Measurements from ENCODE around the gene RAB5B. TPM values are rescaled to one million over a fixed set of nuclear protein-coding genes. Genes with fewer than 3 reads are reported as not detected.

RAB5B gene, protein sequence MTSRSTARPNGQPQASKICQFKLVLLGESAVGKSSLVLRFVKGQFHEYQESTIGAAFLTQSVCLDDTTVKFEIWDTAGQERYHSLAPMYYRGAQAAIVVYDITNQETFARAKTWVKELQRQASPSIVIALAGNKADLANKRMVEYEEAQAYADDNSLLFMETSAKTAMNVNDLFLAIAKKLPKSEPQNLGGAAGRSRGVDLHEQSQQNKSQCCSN
- total RNA-seq (2014; rRNA removed; shearing (Covaris generic)), result 25.8 and 34.4 TPM in 2 replicates
- 56.4 and 63.0 TPM in 2 replicates for polyA plus RNA-seq (2015; cell fraction: cytosol; rRNA removed)
- 53.4 and 56.7 TPM in 2 replicates for polyA plus RNA-seq (2015; cell fraction: nucleus; rRNA removed)

DNA sequence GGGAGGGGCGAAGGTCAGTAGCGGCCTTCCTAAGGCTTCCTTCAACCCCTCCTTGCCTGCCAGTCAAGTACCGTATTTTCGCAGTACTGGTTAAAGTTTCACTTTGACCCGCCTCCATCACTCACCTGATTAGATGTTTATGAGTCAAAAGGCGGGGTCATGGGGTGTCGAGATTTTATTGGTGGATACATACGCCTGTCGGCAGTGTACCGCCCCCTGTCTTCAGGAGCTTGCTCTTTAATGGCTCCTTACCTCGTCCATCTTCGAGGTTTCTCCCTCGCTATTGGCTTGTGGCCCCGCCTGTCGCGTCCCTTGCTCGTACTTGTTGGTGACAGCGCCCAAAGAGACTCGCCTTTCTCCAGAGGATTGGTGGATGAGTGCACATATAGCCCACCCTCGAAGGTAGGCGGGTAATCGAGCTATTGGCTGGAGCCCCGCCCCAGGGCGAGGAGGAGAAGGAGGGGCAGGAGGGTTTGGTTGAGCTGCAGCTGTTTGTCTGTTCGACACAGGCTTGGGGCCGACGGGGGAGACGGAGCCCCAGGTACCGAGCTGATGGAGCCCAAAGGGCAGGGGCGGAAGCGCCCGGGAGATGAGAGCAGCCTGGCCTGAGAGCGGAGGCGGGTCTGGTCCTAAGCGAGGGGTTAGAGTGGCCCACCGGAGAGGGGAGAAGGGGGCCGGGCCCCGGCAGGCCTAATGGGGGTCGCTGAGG, at the start of gene RAB5B:
Gene RAB5B, plus strand, starts transcription at position 480 of the 709 bp plus-strand sequence. CDS start 12,883 bp downstream, outside the sequence.
- DNase-seq (ENCODE audit: low read depth), result peak; percentile 100

DNA sequence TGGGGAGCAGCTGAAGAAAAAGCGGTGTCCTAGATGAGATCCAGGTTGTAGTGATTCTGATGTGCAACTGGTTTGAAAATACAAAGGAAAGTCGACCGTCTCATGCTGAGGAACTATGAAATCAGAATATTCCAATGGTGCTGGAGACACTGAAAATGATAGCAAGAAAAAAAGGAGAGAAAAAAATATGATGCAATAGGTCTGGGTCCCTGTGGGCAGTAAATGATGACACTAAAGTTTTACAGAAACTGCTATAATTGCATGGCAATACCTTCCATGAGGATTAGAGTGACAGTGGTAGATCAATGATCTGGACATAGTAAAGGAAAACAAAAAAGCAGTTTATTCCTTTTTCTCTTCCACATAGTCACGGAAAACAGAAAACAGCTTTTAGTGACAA, 48.5 kb upstream of the RAB5B start:
- DNase-seq (ENCODE audit: low read depth), result no peak

DNA sequence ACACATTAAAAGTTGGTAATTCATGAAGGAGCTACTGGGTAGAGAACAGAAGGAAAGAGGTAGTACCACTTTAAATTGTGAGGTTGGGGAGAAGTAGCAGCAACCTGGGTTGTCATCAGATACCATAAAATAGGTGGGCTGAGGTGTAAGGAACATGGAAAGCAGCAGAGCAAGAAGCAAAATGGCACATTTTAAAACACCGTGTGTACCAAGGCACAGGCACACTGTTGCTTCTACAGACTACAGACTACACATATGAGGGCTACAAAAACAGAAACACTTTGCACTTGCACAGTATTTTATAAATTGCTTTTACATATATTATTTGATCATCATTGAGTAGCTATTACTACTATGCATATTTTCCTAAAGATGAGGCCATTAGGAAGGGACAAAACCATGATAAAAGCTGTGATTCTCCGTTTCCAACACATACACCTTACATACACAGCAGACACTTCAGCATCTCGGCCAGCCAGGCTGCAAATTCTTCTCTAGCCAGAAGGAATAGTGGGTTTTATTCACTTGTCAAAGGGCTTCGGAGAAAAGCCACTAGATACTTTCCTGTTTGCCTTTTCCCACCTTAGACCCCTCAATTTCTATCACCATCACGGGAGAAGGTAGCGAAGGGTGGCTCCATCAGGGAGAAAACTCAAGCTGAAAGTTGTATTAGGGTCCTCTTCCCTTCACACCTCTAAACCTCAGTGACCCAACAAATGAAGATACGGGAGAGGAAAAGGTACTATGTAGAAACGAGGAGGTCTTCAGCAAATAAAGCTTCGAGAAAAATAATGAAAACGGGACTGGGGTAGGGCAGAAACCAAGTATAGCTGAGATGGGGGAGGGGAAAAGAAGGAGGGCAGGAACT, 47.8 kb upstream of the RAB5B start:
- no peak for DNase-seq (ENCODE audit: low read depth)

DNA sequence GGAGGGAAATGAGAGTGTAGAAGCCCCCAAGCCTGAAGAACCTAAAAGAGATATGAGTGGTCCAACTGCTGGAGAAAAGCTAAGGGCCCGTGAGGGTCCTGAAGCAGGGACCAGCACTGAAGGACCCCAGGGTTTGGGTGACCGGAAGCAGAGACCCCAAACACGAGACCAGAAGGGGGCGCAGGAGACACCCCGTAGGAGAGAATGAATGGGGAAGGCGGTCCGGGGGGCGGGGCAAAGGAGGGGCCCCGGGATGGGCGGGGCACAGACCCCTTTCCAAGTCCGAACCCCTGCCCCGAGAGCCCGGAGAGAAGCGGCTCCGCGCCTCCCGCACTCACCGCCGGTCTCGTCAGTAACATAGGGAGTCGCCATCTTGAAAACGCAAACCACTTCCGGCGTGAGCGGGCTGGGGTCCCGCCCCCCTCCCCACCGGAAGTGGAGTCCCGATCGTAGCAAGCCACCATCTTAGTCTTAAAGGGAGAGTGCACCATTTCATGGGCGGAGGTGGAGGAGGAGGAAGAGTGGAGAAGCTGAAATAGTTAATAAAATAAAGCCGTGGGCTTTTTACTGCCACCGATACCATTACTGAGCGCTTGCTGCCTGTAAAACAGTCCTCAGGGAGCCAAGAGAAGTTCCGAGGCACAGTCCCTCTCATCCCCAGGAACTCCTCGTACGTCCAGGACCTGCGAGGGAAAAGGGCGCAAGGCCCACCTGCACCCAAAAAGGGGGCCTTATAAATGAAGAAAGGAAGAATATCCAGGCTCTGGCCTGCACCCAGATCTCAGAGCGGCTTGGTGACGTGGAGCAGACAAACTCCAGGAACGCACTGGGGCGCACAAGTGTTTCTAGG, 46.9 kb upstream of the RAB5B start:
- DNase-seq (ENCODE audit: low read depth), result peak; percentile 95

DNA sequence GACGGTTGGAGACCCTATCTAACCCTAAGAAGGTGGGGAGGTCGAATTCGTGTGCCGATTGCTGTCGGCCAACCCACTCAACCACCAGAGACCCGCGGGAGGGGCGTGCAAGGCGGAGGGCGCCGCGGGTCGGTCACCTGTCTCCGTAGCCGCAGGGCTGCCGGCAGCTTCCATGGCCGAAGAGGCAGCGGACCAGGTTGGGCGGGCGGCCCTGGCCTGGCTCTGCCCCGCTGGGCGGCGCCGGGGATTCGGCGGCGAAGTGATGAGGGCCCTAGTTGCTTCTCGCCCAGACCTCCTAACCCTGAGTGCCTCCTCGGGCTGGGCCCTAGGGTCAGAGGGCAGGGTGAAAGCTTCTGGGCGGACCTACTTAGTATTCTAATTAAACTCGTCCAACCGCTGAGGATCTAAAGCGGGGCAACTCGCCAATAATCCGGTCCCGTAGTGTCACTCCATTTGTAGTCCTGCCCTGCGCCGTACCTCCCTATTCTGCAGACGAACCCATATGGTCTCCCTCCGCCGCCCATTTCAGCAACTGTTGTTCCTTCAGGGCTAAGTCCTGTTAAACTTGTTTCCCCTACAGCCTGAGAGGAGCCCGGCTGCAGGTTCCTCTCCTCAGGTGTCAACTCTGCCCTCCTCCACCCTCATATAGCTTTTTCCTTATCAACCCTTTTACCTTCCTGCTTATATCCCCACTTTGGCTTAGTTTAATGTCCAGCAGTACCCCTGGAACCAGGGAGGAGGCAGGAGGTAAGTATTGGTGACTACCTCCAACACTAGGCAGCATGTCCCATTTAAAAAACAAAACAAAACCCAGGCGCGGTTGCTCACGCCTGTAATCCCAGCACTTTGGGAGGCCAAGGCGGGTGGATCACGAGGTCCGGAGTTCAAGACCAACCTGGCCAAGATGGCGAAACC, 46.0 kb upstream of the RAB5B start, which contains the start of gene PYM1:
Gene PYM1, minus strand, starts transcription at position 307 of the 915 bp plus-strand sequence. Its CDS starts 133 bp downstream, at position 174.
- DNase-seq (ENCODE audit: low read depth), result peak; percentile 61

DNA sequence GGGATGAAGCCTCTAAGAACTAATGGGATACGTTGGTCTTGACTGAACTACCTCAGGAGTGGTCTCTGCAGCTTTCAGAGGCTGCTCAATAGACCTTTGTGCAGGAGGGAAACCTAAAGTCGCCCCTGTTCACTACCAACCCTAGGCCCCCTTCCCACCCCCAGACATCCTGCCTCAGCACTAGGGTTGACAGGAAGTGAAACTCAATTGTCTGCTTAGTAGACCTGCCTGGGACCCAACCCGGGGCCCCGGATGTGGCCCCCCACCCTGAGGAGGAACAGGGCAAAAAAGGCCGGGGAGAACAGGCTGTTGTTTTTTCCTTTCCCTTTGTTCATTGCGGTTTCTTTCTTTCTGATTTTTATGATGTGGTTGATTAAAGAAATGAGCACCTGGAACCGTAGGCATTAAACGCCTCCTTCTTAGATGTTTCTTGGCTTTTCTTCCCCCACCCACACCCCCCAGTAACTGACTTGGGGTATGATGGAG, 44.5 kb upstream of the RAB5B start:
- no peak for DNase-seq (ENCODE audit: low read depth)

DNA sequence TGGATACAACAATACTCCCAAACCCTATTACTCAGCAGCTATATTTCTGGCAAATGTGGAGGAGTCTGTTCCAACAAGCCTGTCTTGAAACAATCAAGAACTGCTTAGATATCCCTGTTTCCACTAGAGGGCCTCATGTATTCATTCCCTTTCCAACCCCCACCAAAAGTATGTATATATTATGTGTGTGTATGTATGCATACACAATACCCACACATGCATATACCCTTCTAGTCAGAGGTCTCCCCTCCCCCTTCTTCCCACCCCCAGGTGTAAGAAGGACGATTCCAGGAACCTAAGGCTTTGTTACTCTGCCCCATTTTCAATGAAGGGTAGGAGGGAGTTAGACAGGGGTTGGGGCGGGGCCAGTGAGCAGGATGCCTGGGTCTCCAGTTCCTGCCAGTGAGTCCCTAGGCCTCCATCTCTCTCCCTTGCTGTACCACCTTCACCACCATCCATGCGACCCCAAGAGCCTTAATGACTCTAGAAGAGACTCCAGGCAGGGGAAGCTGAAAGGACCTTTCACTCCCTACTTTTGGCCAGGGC, 43.0 kb upstream of the RAB5B start, which contains the start of gene DGKA:
Gene DGKA, plus strand, starts transcription at position 392 of the 546 bp plus-strand sequence. CDS start 5,342 bp downstream, outside the sequence.
- peak; percentile 79 for DNase-seq (ENCODE audit: low read depth)

DNA sequence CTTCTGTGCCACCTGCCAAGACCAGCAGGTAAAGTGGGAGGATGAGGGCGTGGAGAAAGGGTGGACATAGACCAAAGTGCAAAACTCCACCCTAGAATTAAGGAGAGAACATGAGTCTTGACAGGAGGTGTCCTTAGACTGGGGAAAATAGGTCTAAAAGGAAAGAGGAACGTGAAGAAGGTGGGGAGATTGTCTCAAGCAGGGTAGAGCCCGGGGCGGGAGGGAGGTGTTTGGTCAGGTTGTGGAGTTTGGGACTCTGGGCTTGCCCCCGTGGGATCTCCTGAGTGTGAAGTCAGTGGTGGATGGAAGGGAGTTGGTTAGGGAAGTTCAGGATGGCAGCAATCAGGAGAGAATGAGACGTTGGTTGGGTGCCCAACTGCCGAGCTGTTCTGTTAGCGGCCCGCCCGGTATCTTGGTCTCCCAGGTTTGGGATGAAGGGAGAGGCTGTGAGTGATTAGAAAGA, 42.5 kb upstream of the RAB5B start:
- no peak for DNase-seq (ENCODE audit: low read depth)

DNA sequence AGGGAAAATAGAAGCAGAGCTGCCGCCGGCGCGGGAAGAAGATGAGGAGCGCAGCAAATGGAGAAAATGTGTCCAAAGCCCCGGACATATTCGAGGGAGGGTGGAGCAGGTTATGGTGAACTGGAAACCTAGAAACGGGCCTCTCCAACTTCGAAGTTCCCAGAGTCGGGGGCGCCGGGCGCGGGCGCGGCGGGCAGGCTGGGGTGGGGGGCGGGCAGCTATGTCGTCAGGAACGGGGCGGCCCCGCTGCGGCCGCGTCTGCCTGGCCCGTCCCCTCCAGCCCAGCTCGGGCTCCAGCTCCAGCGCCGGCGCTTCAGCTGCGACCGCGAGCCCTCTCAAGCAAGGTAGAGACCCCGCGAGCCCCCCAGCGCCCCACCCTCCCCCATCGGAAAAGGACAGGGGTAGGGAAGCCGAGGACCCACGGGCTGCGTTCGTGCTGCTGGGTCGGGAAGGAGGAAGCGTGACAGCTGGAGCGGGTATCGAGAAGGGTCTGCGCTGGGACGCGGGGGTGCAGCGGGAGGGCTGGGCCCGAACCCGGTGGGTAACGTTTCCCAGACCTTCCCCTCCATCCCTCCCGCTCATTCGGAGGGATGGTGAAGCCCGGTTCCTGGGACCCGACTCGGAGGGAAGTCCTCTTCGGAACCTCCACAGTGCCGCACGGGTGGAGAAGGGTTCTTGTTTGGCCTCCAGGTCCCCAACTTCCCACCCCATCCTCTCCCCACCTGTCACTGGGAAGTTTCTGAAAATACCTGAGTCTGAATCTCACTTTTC, 41.9 kb upstream of the RAB5B start:
- no peak for DNase-seq (ENCODE audit: low read depth)

DNA sequence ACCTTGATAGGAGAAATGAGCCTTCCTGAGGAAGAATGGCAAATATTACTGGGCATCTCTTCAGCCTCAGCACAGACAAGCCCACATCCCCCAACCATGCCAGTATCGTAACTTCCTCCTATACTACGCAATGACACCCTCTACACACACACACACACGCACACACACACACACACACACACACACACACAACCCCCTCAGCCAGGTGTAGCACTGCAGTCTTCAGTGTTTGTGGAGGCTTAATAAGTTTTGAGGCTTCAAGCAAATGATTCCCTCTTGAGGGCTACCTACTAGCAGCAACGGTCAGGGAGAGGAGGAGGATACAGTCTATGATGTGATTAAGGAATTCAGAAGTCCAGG, 41.3 kb upstream of the RAB5B start:
- peak; percentile 42 for DNase-seq (ENCODE audit: low read depth)

DNA sequence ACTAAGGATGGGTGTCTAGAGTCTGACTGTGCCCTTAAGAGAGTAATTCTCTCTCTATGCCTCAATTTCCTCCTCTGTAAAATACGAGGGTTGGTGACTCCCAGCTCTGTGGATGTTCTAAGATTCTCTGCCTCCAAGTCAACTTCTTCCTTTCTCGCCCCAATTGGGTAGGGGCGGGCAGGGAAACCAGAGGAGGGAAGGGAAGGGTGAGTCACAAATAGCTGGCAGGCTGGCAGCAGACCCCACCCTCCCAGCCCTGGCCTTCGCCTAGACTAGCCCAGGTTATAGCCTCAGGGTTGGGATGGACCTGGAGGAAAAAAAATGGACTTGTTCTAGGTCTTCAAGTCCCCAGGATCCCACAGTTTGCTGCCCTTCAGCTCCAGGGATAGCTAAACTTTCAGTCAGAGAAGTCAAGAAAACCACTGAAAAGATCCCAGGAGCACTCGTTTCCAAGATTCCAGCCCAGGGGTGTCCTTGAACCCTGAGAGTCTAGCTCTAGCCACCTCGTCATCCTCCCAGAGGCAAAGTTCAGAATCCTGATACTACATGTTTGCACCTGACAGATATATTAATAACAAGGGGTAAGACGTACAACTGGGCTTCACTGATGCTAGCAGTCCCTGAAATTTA, 40.6 kb upstream of the RAB5B start:
- peak; percentile 89 for DNase-seq (ENCODE audit: low read depth)

DNA sequence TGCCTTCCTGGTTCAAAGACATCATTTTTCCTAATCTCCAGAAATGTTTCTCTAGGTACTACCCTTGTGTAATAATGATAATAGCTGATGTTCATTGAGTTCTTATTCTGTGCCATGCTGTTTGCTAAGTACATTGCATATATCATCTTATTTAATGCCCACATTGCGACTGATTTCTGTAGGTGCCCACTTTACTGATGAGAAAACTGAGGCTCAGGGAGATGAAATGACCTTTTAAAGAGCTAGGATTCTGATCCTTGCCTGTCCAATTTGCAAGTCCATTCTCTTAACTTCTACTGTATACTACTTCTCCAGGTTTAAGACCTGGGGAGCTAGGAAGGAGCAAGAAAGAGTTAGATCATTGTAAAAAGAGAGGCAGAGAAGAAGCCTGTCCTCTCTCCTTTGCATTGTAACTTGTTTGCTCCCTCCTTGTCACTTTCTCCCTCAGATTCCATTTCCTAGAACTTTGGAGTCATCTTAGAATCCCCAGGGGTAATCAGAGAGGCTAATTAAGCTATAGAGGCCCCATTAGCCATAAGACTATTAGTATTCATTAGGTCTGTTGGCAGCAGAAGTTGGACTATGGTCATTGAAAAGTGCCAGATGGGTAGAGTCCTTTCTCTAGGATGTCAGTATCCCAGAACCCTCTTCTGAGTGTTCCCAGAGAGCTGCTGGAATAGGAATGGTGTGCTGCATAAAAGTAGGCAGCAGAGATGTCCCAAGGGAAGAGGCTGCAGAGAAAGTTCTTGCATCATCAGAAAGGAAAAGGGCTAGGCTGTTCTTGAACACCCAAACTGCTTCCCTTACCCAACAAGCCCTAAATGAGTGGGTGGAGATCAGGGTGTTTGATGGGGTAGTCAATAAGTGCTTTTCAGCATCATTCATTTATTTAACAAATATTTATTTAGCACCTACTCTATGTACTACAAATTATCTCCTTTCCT, 39.8 kb upstream of the RAB5B start:
- no peak for DNase-seq (ENCODE audit: low read depth)

DNA sequence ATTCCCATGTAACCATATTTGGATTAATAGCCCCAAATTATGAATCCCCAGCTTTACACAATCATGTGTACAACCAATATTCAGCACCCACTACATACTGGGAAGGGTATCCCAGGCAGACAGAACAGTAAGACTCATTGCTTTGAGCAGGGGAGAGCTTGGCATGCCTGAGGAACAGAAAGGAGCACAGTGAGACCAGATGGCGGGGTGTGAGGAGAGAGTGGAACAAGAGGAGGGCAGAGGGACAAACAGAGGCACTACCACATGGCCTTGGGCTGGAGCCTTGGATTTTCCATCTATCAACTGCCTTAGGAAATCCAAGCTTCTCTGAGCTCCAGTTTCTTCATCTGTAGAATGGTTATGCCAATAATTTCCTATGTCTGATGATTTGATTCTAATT, 39.1 kb upstream of the RAB5B start:
- no peak for DNase-seq (ENCODE audit: low read depth)

DNA sequence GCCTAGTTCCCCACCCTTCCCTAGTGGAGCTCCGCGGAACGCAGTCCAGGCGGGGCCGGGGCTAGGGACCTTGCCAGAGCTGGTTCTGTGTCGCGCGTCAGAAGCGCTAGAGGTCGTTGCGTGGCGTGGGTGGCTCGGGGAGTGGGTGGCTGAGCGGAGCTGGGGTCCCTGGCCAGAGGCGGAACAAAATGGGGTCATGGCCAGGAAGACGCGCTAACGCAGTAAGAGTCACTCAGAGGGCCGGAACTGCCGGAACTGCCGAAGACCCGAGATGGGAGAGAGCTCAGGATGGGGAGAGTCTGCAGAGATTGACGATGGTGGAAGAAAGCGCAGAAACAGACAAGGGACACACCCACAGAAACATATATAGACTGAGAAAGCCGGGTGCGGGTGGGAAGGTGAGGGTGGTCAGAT, 38.1 kb upstream of the RAB5B start:
- DNase-seq (ENCODE audit: low read depth), result no peak

DNA sequence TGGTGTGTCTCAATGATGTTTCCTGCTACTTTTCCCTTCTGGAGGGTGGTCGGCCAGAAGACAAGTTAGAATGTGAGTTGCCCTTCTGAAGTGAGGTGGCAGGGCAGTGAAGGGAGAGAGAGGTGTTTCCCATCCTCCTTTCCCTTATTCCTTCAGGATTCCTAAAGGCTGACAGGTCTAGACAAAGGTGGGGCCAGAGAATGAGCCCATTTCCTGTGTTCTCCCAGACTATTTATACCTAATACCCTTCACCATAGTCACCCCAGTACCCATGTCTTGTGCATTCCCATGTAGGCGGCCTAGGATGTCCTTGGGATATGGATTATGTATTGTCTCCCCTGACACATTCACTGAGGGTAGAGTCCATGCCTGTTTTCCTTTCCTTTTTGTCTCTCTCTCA, 35.9 kb upstream of the RAB5B start:
- peak; percentile 68 for DNase-seq (ENCODE audit: low read depth)

DNA sequence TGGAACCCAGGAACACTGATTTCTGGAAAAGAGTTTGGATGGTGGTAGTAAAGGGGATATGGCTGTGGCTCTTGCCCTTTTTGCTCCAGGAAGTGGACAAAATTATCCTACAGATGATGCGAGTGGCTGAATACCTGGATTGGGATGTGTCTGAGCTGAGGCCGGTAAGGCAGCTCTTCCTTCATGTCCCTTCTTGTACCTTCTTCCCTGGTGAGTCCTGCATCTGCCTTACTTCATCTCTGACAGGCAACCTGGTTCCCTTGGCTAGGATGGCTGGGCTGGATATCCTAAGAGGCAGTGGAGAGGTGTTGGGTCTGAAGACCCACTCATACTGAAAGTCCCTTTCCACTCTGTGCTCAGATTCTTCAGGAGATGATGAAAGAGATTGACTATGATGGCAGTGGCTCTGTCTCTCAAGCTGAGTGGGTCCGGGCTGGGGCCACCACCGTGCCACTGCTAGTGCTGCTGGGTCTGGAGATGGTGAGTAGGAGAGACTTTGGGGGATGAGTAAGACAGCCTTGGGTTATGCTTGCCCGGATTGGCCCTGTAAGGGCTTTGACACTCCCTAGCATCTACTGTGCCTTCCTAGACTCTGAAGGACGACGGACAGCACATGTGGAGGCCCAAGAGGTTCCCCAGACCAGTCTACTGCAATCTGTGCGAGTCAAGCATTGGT, 34.9 kb upstream of the RAB5B start:
- DNase-seq (ENCODE audit: low read depth), result no peak

Data from HT1080 (cell line).